HepG2 (cell line): ENCODE results near the gene ECHDC1. TPM values are rescaled to one million over a fixed set of nuclear protein-coding genes. Genes with fewer than 3 reads are reported as not detected.
A peak's percentile ranks its signal among the peaks of the same experiment; 100 is the strongest.

Source experiments
- CCDC6 ChIP-seq: sonication (generic); formaldehyde crosslinking; IDR thresholded peaks from 2 replicates; pipeline ENCODE4 v1.8.1; 2022; ENCODE audit warnings: mild to moderate bottlenecking, missing genetic modification reagents, moderate library complexity
- DNMT3B ChIP-seq: conservative IDR thresholded peaks from 2 replicates; pipeline ENCODE4 v1.6.1; 2016; ENCODE audit warnings: missing biosample characterization, control low read depth
- GABPB1 ChIP-seq: IDR thresholded peaks from 2 replicates; pipeline ENCODE4 v1.6.1; 2016; ENCODE audit warnings: mild to moderate bottlenecking, missing genetic modification reagents, moderate library complexity, missing compliant biosample characterization
- HES4 ChIP-seq: sonication (generic); formaldehyde crosslinking; IDR thresholded peaks from 2 replicates; pipeline ENCODE4 v1.9.0; 2021; ENCODE audit warnings: mild to moderate bottlenecking, missing genetic modification reagents, borderline replicate concordance
- KDM5A ChIP-seq: fragments of 200-600 bp; sonication (generic); IDR thresholded peaks from 2 replicates; pipeline ENCODE4 v1.7.0; 2018; ENCODE audit warnings: antibody characterized with exemption, mild to moderate bottlenecking, low read length, borderline replicate concordance
- MEIS1 ChIP-seq: sonication (generic); formaldehyde crosslinking; IDR thresholded peaks from 2 replicates; pipeline ENCODE4 v1.9.0; 2021; ENCODE audit warnings: mild to moderate bottlenecking, missing genetic modification reagents, moderate library complexity, borderline replicate concordance
- SOX5 ChIP-seq: IDR thresholded peaks from 2 replicates; pipeline ENCODE4 v1.6.1; 2016; ENCODE audit warnings: borderline replicate concordance
- ZBTB34 ChIP-seq: sonication (generic); formaldehyde crosslinking; IDR thresholded peaks from 2 replicates; pipeline ENCODE4 v1.8.0; 2022; ENCODE audit warnings: mild to moderate bottlenecking, missing genetic modification reagents
- ZFP82 ChIP-seq: sonication (generic); formaldehyde crosslinking; IDR thresholded peaks from 2 replicates; pipeline ENCODE4 v1.5.1; 2020; ENCODE audit warnings: mild to moderate bottlenecking, missing genetic modification reagents, borderline replicate concordance
- ZFX ChIP-seq: sonication (generic); formaldehyde crosslinking; IDR thresholded peaks from 2 replicates; pipeline ENCODE4 v1.4.0; 2020; ENCODE audit warnings: mild to moderate bottlenecking, low read depth, missing genetic modification reagents, moderate library complexity
- ZKSCAN5 ChIP-seq: sonication (generic); formaldehyde crosslinking; IDR thresholded peaks from 2 replicates; pipeline ENCODE4 v1.5.1; 2020; ENCODE audit warnings: mild to moderate bottlenecking, missing genetic modification reagents
- ZNF10 ChIP-seq: sonication (generic); formaldehyde crosslinking; IDR thresholded peaks from 2 replicates; pipeline ENCODE4 v1.4.0; 2020; ENCODE audit warnings: mild to moderate bottlenecking, low read depth, missing genetic modification reagents, borderline replicate concordance
- ZNF207 ChIP-seq: fragments of 450-650 bp; IDR thresholded peaks from 2 replicates; pipeline ENCODE4 v1.6.1; 2016; ENCODE audit warnings: antibody characterized with exemption, borderline replicate concordance
- ZNF280B ChIP-seq: sonication (generic); formaldehyde crosslinking; IDR thresholded peaks from 2 replicates; pipeline ENCODE4 v1.5.0; 2020; ENCODE audit warnings: missing genetic modification reagents, mild to moderate bottlenecking, borderline replicate concordance
- ZNF598 ChIP-seq: sonication (generic); formaldehyde crosslinking; IDR thresholded peaks from 2 replicates; pipeline ENCODE4 v1.5.1; 2020; ENCODE audit warnings: mild to moderate bottlenecking, missing genetic modification reagents, borderline replicate concordance
- ZNF615 ChIP-seq: sonication (generic); formaldehyde crosslinking; IDR thresholded peaks from 2 replicates; pipeline ENCODE4 v1.5.0; 2020; ENCODE audit warnings: mild to moderate bottlenecking, missing genetic modification reagents, borderline replicate concordance
- ZNF777 ChIP-seq: sonication (generic); formaldehyde crosslinking; IDR thresholded peaks from 2 replicates; pipeline ENCODE4 v1.4.0; 2020; ENCODE audit warnings: missing genetic modification reagents
- ZNF879 ChIP-seq: sonication (generic); formaldehyde crosslinking; IDR thresholded peaks from 2 replicates; pipeline ENCODE4 v1.8.1; 2023; ENCODE audit warnings: missing genetic modification reagents
- ZSCAN21 ChIP-seq: sonication (generic); formaldehyde crosslinking; IDR thresholded peaks from 2 replicates; pipeline ENCODE4 v1.8.0; 2022; ENCODE audit warnings: mild to moderate bottlenecking, missing genetic modification reagents, moderate library complexity, borderline replicate concordance
- polyA plus RNA-seq, 8 experiments: library from polyadenylated mRNA; depleted of rRNA in 3 of 8; stranded (reverse) in 7 of 8; unstranded in 1 of 8; fragments of >200 nt; fragmentation: Illumina TruSeq in 4 of 8; extraction: Trizol in 4 of 8; gene quantifications; 2 replicates each; pipeline versions ENCODE4 v1.2.1 to v1.2.3, GENCODE V29; 2011 to 2016; ENCODE audit warnings: low read depth in 4 of 8, missing spikeins in 1 of 8, mixed read lengths in 1 of 8; ENCODE audit not compliant: insufficient read depth in 1 of 8
- total RNA-seq, 5 experiments: library from RNA; depleted of rRNA; stranded (reverse); fragments of >200 nt; fragmentation: Illumina TruSeq; extraction: Trizol; gene quantifications; 2 replicates each; pipeline ENCODE4 v1.2.3, GENCODE V29; 2016; ENCODE audit warnings: low read depth in 1 of 5
- TF ChIP-seq, protein P1 (sequence below): sonication (generic); formaldehyde crosslinking; IDR thresholded peaks from 2 replicates; pipeline ENCODE4 v1.5.0; 2020; ENCODE audit warnings: mild to moderate bottlenecking, missing genetic modification reagents, borderline replicate concordance
- TF ChIP-seq, protein P2 (sequence below): fragments of 450-650 bp; IDR thresholded peaks from 2 replicates; pipeline ENCODE4 v1.6.1; 2017; ENCODE audit warnings: mild to moderate bottlenecking

The ECHDC1 gene
- total and polyA plus RNA-seq, 2 of the 13 experiments (the other 11 are each of a cell fraction or from before 2014, with no cell fraction given): 32.8 to 98.1 TPM

DNA sequence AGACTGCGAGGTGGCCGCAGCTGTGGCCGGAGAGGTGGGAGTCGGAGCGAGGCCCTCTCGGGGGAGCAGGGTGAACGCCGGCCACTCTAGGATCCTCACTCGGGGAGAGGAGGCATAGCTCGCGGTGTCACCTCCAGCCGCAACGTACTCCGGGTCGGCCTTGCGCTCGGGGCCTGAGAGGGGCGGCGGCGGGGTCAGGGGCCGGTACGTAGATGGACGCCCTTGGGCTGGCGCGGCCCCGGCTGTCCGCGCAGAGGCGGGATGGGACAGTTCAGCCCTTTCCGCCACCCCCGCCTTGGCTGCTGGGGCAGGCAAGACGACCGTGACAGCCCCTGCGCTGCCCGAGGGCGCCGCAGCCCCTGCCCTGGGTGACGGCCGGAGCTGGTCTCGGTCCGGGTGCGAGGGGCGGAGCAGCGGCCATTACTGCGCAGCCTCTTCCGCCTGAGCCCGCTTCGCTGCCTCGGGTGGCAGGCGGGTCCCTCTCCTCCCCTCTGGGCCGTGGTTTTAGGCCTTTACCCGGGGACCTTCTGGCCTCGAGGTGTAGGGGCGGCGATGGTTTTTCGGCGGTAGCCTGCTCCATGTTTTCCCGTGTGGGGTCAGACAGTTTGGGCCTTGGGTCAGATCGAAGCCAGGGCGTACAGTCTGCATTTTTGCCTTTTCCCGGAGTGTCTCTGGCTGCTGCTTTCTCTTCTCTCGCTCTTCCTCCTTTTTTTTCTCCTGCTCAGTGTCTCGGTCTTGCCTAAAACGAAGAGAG, 76.3 kb downstream of the ECHDC1 start (continued):
- TF ChIP-seq ZKSCAN5 (CRISPR knock-in tag) (0 out of 2 replicates have a peak, but pooled peaks have one; percentile 41), ZBTB34 (CRISPR knock-in tag) (no peak), ZNF10 (CRISPR knock-in tag) (no peak), ZNF280B (CRISPR knock-in tag) (peak; percentile 77; the same call in 1 of the 2 replicates), MEIS1 (CRISPR knock-in tag) (peak; percentile 71; the same call in 1 of the 2 replicates), ZNF777 (CRISPR knock-in tag) (no peak), KDM5A (peak; percentile 71; the same call in 1 of the 2 replicates), CCDC6 (CRISPR knock-in tag) (0 out of 2 replicates have a peak, but pooled peaks have one; percentile 21), DNMT3B (0 out of 2 replicates have a peak, but pooled peaks have one; percentile 15), ZFX (peak; percentile 98), GABPB1 (CRISPR knock-in tag) (peak; percentile 89), ZNF598 (CRISPR knock-in tag) (peak; percentile 57), ZNF879 (CRISPR knock-in tag) (peak; percentile 88; the same call in 1 of the 2 replicates), SOX5 (CRISPR knock-in tag) (0 out of 2 replicates have a peak, but pooled peaks have one; percentile 20), ZNF207 (no peak), ZSCAN21 (CRISPR knock-in tag) (peak; percentile 85), HES4 (CRISPR knock-in tag) (peak; percentile 66; the same call in 1 of the 2 replicates), ZFP82 (CRISPR knock-in tag) (peak; percentile 85; the same call in 1 of the 2 replicates), ZNF615 (CRISPR knock-in tag) (peak; percentile 91)
- TF ChIP-seq, protein P1, sequence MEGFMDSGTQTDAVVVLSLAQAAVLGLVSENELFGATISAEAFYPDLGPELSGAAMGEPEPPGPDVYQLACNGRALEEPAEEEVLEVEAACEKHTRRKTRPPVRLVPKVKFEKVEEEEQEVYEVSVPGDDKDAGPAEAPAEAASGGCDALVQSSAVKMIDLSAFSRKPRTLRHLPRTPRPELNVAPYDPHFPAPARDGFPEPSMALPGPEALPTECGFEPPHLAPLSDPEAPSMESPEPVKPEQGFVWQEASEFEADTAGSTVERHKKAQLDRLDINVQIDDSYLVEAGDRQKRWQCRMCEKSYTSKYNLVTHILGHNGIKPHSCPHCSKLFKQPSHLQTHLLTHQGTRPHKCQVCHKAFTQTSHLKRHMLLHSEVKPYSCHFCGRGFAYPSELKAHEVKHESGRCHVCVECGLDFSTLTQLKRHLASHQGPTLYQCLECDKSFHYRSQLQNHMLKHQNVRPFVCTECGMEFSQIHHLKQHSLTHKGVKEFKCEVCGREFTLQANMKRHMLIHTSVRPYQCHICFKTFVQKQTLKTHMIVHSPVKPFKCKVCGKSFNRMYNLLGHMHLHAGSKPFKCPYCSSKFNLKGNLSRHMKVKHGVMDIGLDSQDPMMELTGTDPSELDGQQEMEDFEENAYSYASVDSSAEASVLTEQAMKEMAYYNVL: 0 out of 2 replicates have a peak, but pooled peaks have one; percentile 53
- TF ChIP-seq, protein P2, sequence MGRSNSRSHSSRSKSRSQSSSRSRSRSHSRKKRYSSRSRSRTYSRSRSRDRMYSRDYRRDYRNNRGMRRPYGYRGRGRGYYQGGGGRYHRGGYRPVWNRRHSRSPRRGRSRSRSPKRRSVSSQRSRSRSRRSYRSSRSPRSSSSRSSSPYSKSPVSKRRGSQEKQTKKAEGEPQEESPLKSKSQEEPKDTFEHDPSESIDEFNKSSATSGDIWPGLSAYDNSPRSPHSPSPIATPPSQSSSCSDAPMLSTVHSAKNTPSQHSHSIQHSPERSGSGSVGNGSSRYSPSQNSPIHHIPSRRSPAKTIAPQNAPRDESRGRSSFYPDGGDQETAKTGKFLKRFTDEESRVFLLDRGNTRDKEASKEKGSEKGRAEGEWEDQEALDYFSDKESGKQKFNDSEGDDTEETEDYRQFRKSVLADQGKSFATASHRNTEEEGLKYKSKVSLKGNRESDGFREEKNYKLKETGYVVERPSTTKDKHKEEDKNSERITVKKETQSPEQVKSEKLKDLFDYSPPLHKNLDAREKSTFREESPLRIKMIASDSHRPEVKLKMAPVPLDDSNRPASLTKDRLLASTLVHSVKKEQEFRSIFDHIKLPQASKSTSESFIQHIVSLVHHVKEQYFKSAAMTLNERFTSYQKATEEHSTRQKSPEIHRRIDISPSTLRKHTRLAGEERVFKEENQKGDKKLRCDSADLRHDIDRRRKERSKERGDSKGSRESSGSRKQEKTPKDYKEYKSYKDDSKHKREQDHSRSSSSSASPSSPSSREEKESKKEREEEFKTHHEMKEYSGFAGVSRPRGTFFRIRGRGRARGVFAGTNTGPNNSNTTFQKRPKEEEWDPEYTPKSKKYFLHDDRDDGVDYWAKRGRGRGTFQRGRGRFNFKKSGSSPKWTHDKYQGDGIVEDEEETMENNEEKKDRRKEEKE: no peak
